SK-N-MC (cell line): Measurements from ENCODE around the gene TBC1D17.

Experiments
- EZH2 ChIP-seq: fragments of 200-600 bp; sonication (generic); IDR thresholded peaks from one replicate; pipeline ENCODE4 v1.6.1; 2017; ENCODE audit warnings: antibody characterized with exemption
- FOXP2 ChIP-seq: optimal IDR thresholded peaks from 2 replicates; pipeline ENCODE3; 2011; ENCODE audit warnings: mild to moderate bottlenecking, moderate library complexity; ENCODE audit not compliant: insufficient read depth; ENCODE audit errors: extremely low read length, control extremely low read depth
- POLR2AphosphoS5 ChIP-seq: IDR thresholded peaks from 2 replicates; pipeline ENCODE4 v1.6.1; 2012; ENCODE audit warnings: mild to moderate bottlenecking, low read depth, low read length, borderline replicate concordance

DNA sequence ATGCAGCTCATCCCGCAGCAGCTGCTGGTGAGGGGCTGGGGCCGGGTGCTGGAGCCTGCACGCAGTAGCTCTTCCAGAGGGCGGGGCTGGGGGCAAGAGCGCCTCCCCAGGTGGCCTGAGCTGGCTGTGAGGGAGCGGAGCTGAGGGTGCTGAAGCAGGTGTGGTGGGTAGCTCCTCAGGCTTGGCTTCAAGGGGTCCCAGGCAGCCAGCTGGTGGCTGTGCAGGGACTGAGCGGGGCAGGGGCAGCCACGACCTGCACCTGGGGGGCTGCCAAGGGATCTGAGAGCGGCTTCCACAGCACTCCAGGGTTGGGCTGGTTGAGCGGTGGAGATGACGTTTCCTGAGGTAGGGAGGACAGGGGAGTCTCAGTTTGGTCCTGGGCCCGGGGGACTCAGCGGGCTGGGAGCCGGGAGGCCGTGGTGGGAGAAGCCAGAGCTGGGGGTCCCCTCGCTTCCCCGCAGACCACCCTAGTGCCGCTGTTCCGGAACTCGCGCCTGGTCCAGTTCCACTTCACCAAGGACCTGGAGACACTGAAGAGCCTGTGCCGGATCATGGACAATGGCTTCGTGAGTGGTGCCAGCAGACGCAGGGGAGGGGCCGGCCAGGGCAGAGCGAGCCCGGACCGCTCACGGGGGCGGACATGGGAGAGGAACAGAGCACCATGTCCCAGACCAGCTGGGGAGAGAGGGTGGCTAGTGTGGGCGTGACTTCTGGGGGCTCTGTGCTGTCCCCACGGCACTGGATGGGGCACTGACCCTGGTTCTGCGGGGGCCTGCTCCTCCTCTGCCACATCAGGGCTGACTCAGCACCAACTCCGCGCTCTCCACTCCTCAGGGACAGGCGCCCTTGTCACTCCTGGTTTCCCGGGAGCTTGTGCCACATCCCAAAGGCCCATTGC, 19.2 kb upstream of the TBC1D17 start:
- TF ChIP-seq POLR2AphosphoS5 (0 out of 2 replicates have a peak, but pooled peaks have one; percentile 46), EZH2 (no peak), FOXP2 (no peak)
